Lower lobe of right lung (tissue), 2 donors: ENCODE results near the gene FOXG1. TPM values are rescaled to one million over a fixed set of nuclear protein-coding genes. Genes with fewer than 3 reads are reported as not detected.

Experiments
- ATAC-seq, 2 donors: fragments of 200-7000 bp; cut with Tn5 transposase; one replicate each; pipeline ENCODE4 v1.9.1; 2020 to 2022; ENCODE audit warnings: mild to moderate bottlenecking in 2 of 2, moderate library complexity in 2 of 2
- DNase-seq: peaks from one replicate; pipeline ENCODE4 v3.0.0-alpha.2; 2020
- H3K27ac ChIP-seq: fragments of 200-600 bp; one replicate; pipeline ENCODE4 v1.8.0; 2022
- H3K27me3 ChIP-seq: fragments of 200-600 bp; one replicate; pipeline ENCODE4 v1.8.0; 2022; ENCODE audit warnings: low read depth
- H3K36me3 ChIP-seq: fragments of 200-600 bp; one replicate; pipeline ENCODE4 v1.8.0; 2022; ENCODE audit warnings: mild to moderate bottlenecking
- H3K4me1 ChIP-seq: fragments of 200-600 bp; one replicate; pipeline ENCODE4 v1.8.0; 2022
- H3K4me3 ChIP-seq: fragments of 200-600 bp; one replicate; pipeline ENCODE4 v1.8.0; 2022; ENCODE audit warnings: mild to moderate bottlenecking
- H3K9me3 ChIP-seq: fragments of 200-600 bp; one replicate; pipeline ENCODE4 v1.8.0; 2022
- CTCF ChIP-seq: fragments of 200-600 bp; IDR thresholded peaks from one replicate; pipeline ENCODE4 v1.8.0; 2022; ENCODE audit warnings: antibody characterized with exemption, mild to moderate bottlenecking
- intact Hi-C: fragments of 100-400 bp; cut with DNase I; formaldehyde crosslinking; loops from one replicate; pipeline ENCODE4 v1.11.0; 2022
- total RNA-seq: library from RNA; stranded (reverse); fragmentation: NEBNext Ultra II Directional; extraction: Animal tissue kit (Norgen Biotek cat#: 25700); gene quantifications from one replicate; pipeline ENCODE4 v1.2.1, GENCODE V29; 2021
- donor health status: DM: no; HTN: yes; CAD: no; lungs with severe emphysema.

FOXG1 gene
- total RNA-seq, 1 donor from 2014 or later: not detected

DNA sequence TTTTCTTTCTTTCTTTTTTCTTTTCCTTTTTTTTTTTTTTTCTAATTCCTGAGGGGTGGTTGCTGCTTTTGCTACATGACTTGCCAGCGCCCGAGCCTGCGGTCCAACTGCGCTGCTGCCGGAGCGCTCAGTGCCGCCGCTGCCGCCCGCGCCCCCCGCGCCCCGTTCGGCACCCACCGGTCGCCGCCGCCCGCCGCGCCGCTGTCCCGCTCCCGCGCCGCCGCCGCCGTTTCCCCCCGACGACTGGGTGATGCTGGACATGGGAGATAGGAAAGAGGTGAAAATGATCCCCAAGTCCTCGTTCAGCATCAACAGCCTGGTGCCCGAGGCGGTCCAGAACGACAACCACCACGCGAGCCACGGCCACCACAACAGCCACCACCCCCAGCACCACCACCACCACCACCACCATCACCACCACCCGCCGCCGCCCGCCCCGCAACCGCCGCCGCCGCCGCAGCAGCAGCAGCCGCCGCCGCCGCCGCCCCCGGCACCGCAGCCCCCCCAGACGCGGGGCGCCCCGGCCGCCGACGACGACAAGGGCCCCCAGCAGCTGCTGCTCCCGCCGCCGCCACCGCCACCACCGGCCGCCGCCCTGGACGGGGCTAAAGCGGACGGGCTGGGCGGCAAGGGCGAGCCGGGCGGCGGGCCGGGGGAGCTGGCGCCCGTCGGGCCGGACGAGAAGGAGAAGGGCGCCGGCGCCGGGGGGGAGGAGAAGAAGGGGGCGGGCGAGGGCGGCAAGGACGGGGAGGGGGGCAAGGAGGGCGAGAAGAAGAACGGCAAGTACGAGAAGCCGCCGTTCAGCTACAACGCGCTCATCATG, 654 bp downstream of the FOXG1 start:
- Histone ChIP-seq H3K4me1 (peaks cover 10% of the 10 kb centered on the region), H3K36me3 (no peaks in the 10 kb centered on the region), H3K27me3 (peaks cover 91% of the 10 kb centered on the region), H3K9me3 (no peaks in the 10 kb centered on the region), H3K4me3 (peak overlapping the region; percentile 32), H3K27ac (no peak overlapping the region)
- DNase-seq (no peak), ATAC-seq (no peak)
- TF ChIP-seq CTCF: no peak
- intact Hi-C loops: no loop called here

GRCh38 chr14:28767853-28768741, 1.5 kb downstream of the FOXG1 start:
- Histone ChIP-seq H3K27me3 (peaks cover 91% of the 10 kb centered on the region), H3K9me3 (no peaks in the 10 kb centered on the region), H3K4me3 (no peak overlapping the region), H3K27ac (no peak overlapping the region), H3K4me1 (peaks cover 10% of the 10 kb centered on the region), H3K36me3 (no peaks in the 10 kb centered on the region)
- DNase-seq: no peak
- intact Hi-C loops: no loop called here
- no peak for TF ChIP-seq CTCF
- ATAC-seq: peak; percentile 24 to 30

DNA sequence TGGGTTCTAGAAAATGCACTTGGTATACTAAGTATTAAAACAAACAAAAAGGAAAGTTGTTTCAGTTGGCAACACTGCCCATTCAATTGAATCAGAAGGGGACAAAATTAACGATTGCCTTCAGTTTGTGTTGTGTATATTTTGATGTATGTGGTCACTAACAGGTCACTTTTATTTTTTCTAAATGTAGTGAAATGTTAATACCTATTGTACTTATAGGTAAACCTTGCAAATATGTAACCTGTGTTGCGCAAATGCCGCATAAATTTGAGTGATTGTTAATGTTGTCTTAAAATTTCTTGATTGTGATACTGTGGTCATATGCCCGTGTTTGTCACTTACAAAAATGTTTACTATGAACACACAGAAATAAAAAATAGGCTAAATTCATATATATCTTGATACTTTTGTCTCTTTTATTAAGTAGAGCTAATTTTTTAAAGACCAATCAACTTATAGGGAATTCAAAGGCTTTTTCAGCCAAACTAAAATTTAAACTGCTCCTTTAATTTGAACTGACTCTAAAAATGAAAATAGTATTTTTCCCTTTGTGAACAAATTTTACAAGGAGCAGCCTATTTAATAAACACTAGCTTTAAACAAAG, 2.8 kb downstream of the FOXG1 start:
- no peak for DNase-seq
- H3K4me1 ChIP-seq: peaks cover 10% of the 10 kb centered on the region
- TF ChIP-seq CTCF: no peak
- H3K27me3 ChIP-seq: peaks cover 91% of the 10 kb centered on the region
- no peak overlapping the region for H3K4me3 ChIP-seq
- H3K9me3 ChIP-seq: no peaks in the 10 kb centered on the region
- ATAC-seq: no peak
- H3K36me3 ChIP-seq: no peaks in the 10 kb centered on the region
- H3K27ac ChIP-seq: no peak overlapping the region
- intact Hi-C loops: no loop called here

DNA sequence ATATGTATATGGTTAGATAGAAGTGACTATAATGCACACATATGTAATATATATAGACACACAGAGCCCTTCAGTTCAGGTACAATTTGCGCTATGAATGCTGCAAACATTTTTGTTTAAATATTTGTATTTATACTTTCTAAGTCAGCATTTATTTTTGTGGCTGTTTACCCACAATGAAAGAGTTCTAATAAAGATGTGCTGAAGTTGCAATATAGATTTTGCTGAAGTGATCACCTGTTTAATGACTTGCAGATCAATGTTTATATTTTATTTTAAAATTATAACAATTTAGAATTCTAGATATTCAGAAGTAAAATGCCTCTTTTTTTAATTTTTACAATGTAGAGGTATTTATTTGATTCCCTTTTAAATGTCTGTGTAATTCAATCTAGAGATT, 3.5 kb downstream of the FOXG1 start:
- TF ChIP-seq CTCF: no peak
- H3K36me3 ChIP-seq: no peaks in the 10 kb centered on the region
- DNase-seq: no peak
- no peaks in the 10 kb centered on the region for H3K9me3 ChIP-seq
- ATAC-seq: no peak
- intact Hi-C loops: no loop called here
- H3K4me1 ChIP-seq: peaks cover 10% of the 10 kb centered on the region
- no peak overlapping the region for H3K4me3 ChIP-seq
- no peak overlapping the region for H3K27ac ChIP-seq
- peaks cover 91% of the 10 kb centered on the region for H3K27me3 ChIP-seq

- Histone ChIP-seq H3K4me3 (no peak overlapping the region), H3K27ac (no peak overlapping the region), H3K4me1 (peaks cover 6% of the 10 kb centered on the region), H3K27me3 (peaks cover 91% of the 10 kb centered on the region), H3K36me3 (no peaks in the 10 kb centered on the region), H3K9me3 (no peaks in the 10 kb centered on the region)
- ATAC-seq: no peak
- DNase-seq: no peak
- intact Hi-C loops: no loop called here
- TF ChIP-seq CTCF: no peak
These were observed 4.0 kb downstream of the FOXG1 start for GRCh38 chr14:28770630-28771029.
